GM12872 (cell line): ENCODE results near the gene HIPK3.

Experiments used
- CTCF ChIP-seq: IDR thresholded peaks from 3 replicates; pipeline ENCODE4 v1.5.1; 2011; ENCODE audit warnings: low read depth, mild to moderate bottlenecking, low read length, moderate library complexity; ENCODE audit not compliant: insufficient read depth

HIPK3 gene

GRCh38 chr11:33329705-33330329 lies 72.6 kb downstream of the HIPK3 start:
- TF ChIP-seq CTCF, result peak; percentile 62

DNA sequence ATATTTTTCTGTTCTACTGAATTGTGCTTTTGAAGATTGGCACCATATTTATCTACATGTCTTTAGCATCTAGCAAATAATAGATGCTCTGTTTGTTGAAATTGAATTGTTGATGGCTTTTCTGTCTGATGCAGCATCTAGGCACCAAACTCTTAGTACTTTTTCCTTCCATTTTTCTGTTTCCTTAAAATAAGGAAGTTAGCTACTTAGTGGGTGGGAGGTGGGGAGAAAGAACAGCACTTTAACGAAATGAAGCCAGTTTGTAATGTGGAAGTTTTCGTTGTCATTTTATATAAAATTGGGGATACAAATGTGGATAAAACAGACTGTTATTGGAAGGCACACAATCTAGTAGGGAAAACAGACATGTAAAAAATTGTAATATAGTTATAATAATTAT lies 76.6 kb downstream of the HIPK3 start:
- no peak for TF ChIP-seq CTCF

GRCh38 chr11:33334627-33335026 lies 77.4 kb downstream of the HIPK3 start:
- TF ChIP-seq CTCF, result no peak

- no peak for TF ChIP-seq CTCF
Measured at GRCh38 chr11:33339247-33339646, 82.1 kb downstream of the HIPK3 start.

DNA sequence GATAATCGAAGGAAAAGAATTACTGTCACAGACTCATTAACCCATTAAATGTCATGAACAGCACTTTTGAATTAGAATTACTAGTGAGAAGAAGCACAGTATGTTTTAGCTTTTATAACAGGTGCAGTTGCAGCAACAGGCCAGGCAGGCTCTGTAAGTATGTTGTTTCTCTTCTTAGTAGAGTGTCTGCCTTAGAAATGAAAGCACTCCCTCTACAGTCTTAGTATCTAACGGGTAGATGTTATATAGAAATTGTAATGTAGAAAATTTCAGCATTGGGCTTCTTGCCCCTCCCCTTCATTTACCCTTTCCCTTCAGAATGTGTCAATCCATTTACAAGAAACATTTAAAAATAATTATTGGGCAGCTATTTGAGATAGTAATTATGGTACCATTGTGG lies 87.4 kb downstream of the HIPK3 start:
- no peak for TF ChIP-seq CTCF

GRCh38 chr11:33347490-33348125 lies 90.4 kb downstream of the HIPK3 start:
- TF ChIP-seq CTCF, result no peak

DNA sequence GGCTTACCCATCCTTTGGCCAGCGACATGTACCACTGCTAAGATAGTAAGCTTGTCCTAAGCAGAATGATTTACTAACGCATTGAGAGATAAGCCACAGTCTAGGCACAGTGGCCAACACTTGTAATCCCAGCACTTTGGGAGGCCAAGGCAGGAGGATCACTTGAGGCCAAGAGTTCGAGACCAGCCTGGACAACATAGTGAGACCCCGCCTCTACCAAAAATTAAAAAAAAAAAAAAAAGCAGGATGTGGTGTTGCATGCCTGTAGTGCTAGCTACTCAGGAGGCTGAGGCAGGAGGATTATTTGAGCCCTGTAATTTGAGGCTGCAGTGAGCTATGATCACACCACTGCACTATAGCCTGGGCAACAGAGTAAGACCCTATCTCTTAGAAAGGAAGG lies 93.1 kb downstream of the HIPK3 start:
- TF ChIP-seq CTCF, result no peak
